NCI-H2196 treated with DMSO at 0.1 percent for 48 hours (cell line): Measurements from ENCODE around the gene PAM.
"Not testable (repeated sequence)": the region's sequence is repeated elsewhere in the genome, so short reads cannot be mapped to it uniquely, and the experiment has no call there.

Source experiments
- DNase-seq: peaks from one replicate; lab custom pipeline; 2025; ENCODE audit not compliant: unreplicated experiment; lab: John Stamatoyannopoulos, UW

The PAM gene

DNA sequence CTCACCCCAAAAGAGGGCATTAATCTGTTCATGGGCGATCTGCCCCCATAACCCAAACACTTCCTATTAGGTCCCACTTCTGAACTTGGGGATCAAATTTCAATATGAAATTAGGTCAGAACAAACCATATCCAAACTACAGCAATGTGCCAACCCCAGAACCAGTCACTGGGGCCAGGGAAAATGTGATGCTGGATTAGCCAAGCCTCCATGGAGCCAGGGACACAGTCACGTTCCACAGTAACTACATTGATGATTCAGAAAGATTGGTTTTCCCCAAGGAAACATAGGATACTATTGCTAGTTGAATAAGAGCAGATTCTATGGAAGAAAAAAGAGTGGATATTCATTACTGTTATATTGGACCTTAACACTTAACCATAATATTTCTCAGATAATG lies 280.6 kb downstream of the PAM start:
- no peak for DNase-seq

DNA sequence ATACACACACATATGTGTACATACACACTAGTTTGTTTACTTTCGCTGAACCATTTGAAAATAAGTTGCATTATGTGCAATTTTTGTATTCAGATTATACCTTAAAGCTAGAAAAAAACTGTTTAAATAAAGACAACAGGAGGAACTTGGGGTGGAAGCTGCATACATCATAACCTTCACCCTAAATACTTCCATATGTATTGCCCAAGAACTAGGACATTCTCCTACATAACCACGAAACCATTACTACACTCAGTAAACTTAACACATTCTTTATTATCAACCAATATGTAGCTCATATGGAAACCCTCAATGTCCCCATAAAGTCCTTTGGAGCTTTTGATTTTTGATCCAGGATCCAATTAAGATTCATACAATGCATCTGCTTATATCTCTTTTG lies 281.5 kb downstream of the PAM start:
- DNase-seq, result no peak

DNA sequence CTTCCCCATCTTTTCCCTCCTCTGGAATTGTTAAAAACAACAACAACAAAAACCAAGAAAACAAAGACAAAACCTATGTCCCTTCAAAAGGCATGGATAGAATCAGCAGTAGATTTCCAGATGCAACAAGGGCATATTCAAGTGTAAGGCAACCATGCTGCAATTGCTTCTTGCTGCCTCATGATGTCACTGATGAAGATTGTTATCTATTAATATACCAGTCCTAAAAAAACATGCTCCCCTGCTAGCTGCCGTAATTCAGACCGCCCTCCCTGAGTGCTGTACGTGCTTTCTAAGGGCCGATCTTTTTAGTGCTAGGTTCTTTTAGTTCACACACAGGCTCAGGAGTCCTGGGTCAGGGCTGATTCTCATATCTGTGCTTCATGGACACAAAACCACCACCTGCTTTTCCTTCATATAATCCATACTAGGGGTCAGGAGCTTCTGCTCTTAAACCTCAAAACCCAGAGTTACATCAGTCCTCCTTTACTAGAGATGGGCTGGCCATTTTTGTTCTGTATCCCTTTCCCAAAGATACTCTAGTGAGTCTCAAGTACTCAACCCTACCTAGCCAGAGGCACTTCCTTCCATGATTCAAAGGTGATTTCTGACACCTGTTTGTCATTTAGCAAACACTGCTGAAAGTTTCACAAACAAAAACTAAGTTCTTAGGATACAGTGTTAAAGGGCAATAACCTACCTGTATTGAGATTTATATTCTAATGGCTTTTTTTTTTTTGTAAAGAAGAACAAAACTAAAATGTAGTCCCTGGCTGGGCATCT lies 282.8 kb downstream of the PAM start:
- no peak for DNase-seq

DNA sequence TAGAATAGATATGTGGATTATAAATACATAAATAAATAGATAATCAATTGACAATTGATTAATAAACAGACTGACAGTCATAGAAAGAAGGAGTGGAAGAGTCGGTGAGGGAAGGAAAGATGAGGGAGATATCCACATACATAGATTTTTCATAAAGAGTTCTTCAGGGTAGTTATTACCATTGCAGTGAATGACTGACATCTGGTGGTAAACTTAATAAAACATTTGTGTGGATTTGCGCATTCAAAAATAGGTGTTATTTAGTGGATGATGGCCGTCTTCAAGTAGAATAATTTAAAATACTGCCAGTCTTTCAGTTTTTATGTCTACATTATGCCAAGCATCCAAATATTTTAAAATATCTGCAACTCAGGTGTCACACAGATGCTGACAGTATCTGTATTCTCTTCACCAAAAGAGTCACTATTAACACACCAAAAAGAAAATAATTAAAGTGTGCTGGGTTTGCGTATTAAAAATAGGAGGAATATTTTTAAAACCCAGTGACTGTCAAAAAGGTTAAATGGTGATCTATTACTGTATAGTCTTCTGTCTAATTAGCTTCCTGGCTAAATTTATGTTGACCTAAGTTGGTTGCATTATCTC lies 286.1 kb downstream of the PAM start:
- DNase-seq, result peak; percentile 18

DNA sequence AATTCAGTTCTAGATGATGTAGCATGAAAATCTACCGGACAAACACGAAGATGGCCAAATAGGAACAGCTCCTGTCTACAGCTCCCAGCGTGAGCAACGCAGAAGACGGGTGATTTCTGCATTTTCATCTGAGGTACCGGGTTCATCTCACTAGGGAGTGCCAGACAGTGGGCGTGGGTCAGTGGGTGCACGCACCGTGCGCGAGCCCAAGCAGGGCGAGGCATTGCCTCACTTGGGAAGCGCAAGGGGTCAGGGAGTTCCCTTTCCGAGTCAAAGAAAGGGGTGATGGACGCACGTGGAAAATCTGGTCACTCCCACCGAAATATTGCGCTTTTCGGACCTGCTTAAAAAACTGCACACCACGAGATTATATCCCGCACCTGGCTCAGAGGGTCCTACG lies 291.6 kb downstream of the PAM start:
- DNase-seq, result not testable (repeated sequence)

DNA sequence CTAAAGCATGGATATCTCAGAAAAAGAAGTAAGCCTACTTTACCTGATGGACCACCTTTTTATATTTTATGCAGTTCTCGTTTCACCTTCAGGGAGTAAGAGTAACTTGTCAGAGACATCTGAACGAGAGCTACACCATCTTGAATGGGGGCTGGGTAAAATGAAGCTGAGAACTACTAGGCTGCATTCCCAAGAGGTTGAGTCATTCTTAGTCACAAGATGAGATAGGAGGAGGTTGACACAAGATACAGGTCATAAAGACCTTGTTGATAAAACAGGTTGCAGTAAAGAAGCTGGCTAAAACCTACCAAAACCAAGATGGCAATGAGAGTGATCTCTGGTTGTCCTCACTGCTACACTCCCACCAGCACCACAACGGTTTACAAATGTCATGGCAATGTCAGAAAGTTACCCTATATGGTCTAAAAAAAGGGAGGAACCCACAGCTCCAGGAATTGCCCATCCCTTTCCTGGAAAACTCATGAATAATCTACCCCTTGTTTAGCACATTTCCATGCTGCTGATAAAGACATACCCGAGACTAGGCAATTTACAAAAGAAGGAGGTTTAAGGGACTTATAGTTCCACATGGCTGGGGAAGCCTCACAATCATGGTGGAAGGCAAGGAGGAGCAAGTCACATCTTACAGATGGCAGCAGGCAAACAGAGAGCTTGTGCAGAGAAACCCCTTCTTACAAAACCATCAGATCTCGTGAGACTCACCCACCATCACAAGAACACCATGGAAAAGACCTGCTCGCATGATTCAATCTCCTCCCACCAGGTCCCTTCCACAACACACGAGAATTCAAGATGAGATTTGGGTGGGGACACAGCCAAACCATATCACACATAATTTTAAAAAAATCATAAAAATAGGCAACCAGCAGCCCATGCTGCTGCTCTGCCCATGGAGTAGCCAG lies 302.4 kb downstream of the PAM start:
- DNase-seq, result no peak

DNA sequence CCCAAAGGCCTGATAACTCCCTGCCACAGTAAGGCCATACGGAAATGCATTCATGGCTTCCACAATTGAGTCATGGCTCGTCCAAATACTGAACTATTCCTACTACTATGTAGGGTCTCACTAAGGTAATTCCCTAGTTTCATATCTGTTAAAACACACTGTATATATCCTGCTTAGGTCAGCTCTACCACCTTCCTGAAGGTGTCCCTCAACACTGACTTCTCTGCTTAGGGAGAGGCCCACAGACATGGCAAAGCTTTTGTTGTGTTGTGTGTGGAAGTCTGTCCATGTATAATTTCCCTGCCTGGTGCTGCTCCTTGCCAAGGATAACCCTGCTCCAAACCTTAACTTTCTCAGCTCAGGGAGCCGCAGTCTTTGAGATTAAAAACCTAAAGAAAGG lies 304.4 kb downstream of the PAM start:
- DNase-seq, result no peak

DNA sequence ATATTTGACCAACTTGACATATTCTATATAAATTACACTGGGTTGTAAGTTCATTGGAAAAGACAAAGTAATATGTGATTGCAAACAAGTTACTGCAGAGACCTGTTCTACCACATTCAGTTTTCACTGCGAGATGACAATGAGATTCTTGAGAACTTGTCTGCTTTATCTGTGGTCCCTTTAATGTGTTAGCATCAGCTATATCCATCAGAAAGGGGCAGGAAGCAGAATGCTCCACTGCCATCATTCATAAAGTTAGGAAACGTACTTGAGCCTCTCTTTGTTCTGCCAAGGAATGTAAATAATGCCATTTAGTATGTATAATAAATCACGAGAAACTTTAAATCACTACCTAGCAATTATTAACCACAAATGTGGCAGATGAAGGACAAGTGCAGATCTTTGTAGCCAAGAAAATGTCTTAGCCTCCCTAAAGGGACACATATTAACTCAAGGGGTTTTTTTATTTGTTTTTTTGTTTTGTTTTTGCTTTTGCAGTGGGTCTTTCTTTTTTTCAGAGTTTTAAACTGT lies 305.4 kb downstream of the PAM start:
- no peak for DNase-seq

DNA sequence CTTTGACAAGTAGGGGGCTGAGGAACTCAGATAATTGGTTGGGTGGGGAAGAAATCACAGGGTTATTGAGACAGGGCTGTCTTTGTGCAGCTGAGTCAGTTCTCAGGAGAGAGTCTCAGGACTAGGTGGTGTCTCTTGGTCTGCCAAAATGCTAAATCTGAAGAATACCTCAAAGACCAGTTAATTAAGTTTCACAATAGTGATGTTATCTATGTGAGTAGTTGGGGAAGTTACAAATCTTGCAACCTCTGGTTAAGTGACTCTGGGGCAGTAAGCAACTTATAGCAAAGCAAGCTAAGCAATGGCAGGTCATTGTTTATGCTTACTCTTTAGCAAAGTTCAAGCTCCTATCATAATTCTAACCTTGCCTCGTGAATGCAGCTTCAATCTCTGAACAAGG lies 311.2 kb downstream of the PAM start:
- DNase-seq, result no peak

DNA sequence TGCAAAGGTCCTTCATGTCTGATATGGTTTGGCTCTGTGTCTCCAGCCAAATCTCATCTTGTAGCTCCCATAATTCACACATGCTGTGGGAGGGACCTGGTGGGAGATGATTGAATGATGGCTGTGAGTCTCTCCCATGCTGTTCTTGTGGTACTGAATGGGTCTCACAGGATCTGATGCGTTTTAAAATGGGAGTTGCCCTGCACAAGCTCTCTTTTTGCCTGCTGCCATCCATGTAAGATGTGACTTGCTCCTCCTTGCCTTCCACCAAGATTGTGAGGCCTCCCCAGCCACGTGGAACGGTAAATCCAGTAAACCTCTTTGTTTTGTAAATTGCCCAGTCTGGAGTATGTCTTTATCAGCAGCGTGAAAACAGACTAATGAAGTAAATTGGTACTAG lies 318.4 kb downstream of the PAM start:
- not testable (repeated sequence) for DNase-seq

DNA sequence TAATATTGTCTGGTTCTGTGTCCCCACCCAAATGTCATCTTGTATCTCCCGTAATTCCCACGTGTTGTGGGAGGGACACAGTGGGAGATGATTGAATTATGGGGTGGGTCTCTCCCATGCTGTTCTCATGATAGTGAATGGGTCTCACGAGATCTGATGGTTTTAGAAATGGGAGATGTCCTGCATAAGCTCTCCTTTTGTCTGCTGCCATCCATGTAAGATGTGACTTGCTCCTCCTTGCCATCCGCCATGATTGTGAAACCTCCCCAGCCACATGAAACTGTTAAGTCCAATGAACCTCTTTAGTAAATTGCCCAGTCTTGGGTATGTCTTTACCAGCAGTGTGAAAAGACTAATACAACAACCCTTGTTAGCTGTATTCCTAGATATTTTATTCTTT lies 320.3 kb downstream of the PAM start:
- DNase-seq, result no peak
